Keratinocyte (primary cell): Measurements from ENCODE around the gene BRSK2. TPM values are rescaled to one million over a fixed set of nuclear protein-coding genes. Genes with fewer than 3 reads are reported as not detected.

Source experiments
- DNase-seq: peaks from one replicate; pipeline ENCODE4 v3.0.0-alpha.2; 2011; ENCODE audit warnings: low read depth, missing footprints, low spot score
- FAIRE-seq: peaks from 2 replicates; lab custom pipeline; 2011; peaks lifted over from hg19 to GRCh38; lab: Jason Lieb, UNC
- H2AFZ ChIP-seq: 2 replicates; pipeline ENCODE4 v1.6.0; 2012; ENCODE audit warnings: low read length, control low read depth, inconsistent platforms; ENCODE audit not compliant: control insufficient read depth
- H3K27ac ChIP-seq: 2 replicates; pipeline ENCODE4 v1.5.1; 2011; ENCODE audit warnings: low read length; ENCODE audit not compliant: control insufficient read depth, insufficient read depth
- H3K27me3 ChIP-seq: 3 replicates; pipeline ENCODE4 v1.6.0; 2011; ENCODE audit warnings: low read length; ENCODE audit not compliant: control insufficient read depth, insufficient read depth; ENCODE audit errors: extremely low read depth
- H3K36me3 ChIP-seq, 2 experiments: 2 replicates in 1 of 2; 3 replicates in 1 of 2; pipeline ENCODE4 v1.5.1; 2011; ENCODE audit warnings: low read length in 2 of 2, mild to moderate bottlenecking in 1 of 2; ENCODE audit not compliant: control insufficient read depth in 2 of 2, insufficient read depth in 2 of 2; ENCODE audit errors: extremely low read depth in 1 of 2
- H3K4me1 ChIP-seq: 3 replicates; pipeline ENCODE4 v1.5.1; 2011; ENCODE audit warnings: low read length; ENCODE audit not compliant: control insufficient read depth, insufficient read depth; ENCODE audit errors: extremely low read depth
- H3K4me2 ChIP-seq: 3 replicates; pipeline ENCODE4 v1.6.0; 2011; ENCODE audit warnings: low read depth, low read length; ENCODE audit not compliant: control insufficient read depth, insufficient read depth; ENCODE audit errors: extremely low read depth
- H3K4me3 ChIP-seq, 3 experiments: fragments of 200-600 bp in 1 of 3; sonication (generic) in 1 of 3; 2 replicates in 2 of 3; 3 replicates in 1 of 3; pipeline ENCODE4 v1.5.1; 2011 to 2016; ENCODE audit warnings: low read length in 3 of 3, mild to moderate bottlenecking in 3 of 3, control low read depth in 2 of 3, inconsistent platforms in 1 of 3, low read depth in 1 of 3, mixed read lengths in 1 of 3, mixed run types in 1 of 3, moderate library complexity in 1 of 3; ENCODE audit not compliant: control insufficient read depth in 2 of 3, insufficient read depth in 2 of 3; ENCODE audit errors: extremely low read depth in 1 of 3
- H3K79me2 ChIP-seq: 2 replicates; pipeline ENCODE4 v1.6.0; 2012; ENCODE audit warnings: low read length; ENCODE audit not compliant: control insufficient read depth, insufficient read depth
- H3K9ac ChIP-seq: 3 replicates; pipeline ENCODE4 v1.6.0; 2011; ENCODE audit warnings: low read length; ENCODE audit not compliant: control insufficient read depth, insufficient read depth; ENCODE audit errors: extremely low read depth
- H3K9me1 ChIP-seq: 3 replicates; pipeline ENCODE4 v1.6.0; 2011; ENCODE audit warnings: low read length; ENCODE audit not compliant: control insufficient read depth, insufficient read depth; ENCODE audit errors: extremely low read depth
- H3K9me3 ChIP-seq: 2 replicates; pipeline ENCODE4 v1.5.1; 2012; ENCODE audit warnings: low read depth, low read length; ENCODE audit not compliant: control insufficient read depth
- H4K20me1 ChIP-seq: 3 replicates; pipeline ENCODE4 v1.6.0; 2011; ENCODE audit warnings: low read length; ENCODE audit not compliant: control insufficient read depth, insufficient read depth; ENCODE audit errors: extremely low read depth
- EZH2 ChIP-seq: IDR thresholded peaks from one replicate; pipeline ENCODE4 v1.6.1; 2012; ENCODE audit warnings: inconsistent platforms, mild to moderate bottlenecking, low read length, moderate library complexity
- dilution Hi-C: fragments of 300-500 bp; cut with MboI; formaldehyde crosslinking; loops from one replicate; pipeline ENCODE4 v1.7.0; 2020; ENCODE audit warnings: low sequenced_read_pairs; ENCODE audit not compliant: extremely low pct_ligation_motif_present
- polyA plus RNA-seq, 5 experiments: library from polyadenylated mRNA; depleted of rRNA in 3 of 5; stranded (reverse) in 3 of 5; stranded (forward) in 1 of 5; unstranded in 1 of 5; fragments of >200 nt; gene quantifications; 1 replicate in 1 of 5; 2 replicates in 3 of 5; 3 replicates in 1 of 5; pipeline versions ENCODE4 v1.2.1 to v1.2.3, GENCODE V29; 2011 to 2012; ENCODE audit warnings: missing spikeins in 2 of 5, low read depth in 1 of 5, low replicate concordance in 1 of 5
- TF ChIP-seq, protein P1 (sequence below), 3 experiments: IDR thresholded peaks in 1 of 3; conservative IDR thresholded peaks in 1 of 3; optimal IDR thresholded peaks in 1 of 3; 2 replicates in 2 of 3; 3 replicates in 1 of 3; pipeline versions ENCODE3 to v1.5.1; 2011; ENCODE audit warnings: low read length in 3 of 3, mild to moderate bottlenecking in 3 of 3, moderate library complexity in 2 of 3, control low read depth in 1 of 3, inconsistent platforms in 1 of 3; ENCODE audit not compliant: insufficient read depth in 2 of 3; ENCODE audit errors: extremely low read depth in 1 of 3

The BRSK2 gene
- polyA plus RNA-seq, 1 donor (not counting 4 experiments of a cell fraction or from before 2014, with no cell fraction given) = 0.09 TPM

DNA sequence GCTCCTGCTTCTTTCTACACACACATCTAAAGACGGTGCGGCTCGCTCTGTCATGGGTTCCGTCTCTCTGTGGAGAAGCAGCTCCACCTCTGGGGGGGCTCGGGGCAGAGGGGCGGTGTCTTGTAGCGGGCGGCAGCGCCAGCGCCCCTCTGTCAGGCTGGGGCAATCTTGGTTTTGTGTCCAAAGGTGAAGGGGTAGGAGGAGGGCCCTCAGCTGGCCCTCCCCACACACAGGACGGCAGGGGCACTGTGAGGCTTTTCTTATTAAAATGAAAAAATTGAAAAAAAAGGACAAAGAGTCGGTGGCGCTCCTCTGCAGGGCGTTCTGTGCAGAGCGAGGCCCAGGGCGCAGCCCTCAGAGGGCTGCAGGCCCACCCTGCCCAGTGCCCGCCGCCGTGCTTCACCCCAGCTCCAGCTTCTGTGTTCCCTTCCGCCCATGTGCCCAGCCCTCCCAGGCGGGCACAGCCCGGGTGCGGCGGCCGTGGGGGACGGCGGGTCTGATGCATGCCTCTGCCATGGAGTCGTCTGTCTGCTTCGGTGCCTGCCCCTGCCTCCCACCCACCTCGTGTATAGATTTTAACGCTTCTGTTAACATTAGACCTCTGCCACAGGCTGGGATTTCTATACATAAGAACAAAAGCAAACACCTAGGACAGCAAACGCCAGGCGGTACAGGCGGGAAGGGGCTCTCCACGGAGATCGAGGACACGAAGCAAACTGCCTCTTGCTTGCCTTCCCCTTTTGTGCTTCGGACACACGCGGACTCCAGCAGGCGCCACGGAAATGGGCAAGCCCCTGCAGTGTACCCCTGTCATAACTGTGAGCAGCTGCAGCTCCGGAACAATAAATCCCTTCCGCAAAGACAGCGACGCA, 72.3 kb downstream of the BRSK2 start:
- Histone ChIP-seq H3K4me2 (no peak overlapping the region), H3K79me2 (no peaks in the 10 kb centered on the region), H3K4me1 (no peaks in the 10 kb centered on the region), H3K9ac (no peak overlapping the region), H4K20me1 (no peaks in the 10 kb centered on the region), H2AFZ (no peak overlapping the region), H3K27me3 (no peaks in the 10 kb centered on the region), H3K36me3 (no peaks in the 10 kb centered on the region), H3K9me3 (no peaks in the 10 kb centered on the region), H3K27ac (no peak overlapping the region), H3K9me1 (no peaks in the 10 kb centered on the region), H3K4me3 (no peak overlapping the region)
- DNase-seq (no peak), FAIRE-seq (no peak)
- TF ChIP-seq EZH2 = no peak
- TF ChIP-seq, protein P1, sequence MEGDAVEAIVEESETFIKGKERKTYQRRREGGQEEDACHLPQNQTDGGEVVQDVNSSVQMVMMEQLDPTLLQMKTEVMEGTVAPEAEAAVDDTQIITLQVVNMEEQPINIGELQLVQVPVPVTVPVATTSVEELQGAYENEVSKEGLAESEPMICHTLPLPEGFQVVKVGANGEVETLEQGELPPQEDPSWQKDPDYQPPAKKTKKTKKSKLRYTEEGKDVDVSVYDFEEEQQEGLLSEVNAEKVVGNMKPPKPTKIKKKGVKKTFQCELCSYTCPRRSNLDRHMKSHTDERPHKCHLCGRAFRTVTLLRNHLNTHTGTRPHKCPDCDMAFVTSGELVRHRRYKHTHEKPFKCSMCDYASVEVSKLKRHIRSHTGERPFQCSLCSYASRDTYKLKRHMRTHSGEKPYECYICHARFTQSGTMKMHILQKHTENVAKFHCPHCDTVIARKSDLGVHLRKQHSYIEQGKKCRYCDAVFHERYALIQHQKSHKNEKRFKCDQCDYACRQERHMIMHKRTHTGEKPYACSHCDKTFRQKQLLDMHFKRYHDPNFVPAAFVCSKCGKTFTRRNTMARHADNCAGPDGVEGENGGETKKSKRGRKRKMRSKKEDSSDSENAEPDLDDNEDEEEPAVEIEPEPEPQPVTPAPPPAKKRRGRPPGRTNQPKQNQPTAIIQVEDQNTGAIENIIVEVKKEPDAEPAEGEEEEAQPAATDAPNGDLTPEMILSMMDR (optimal IDR thresholded peaks at IDR 0.05 in 1 of 3, IDR thresholded peaks at IDR 0.05 in 1 of 3, conservative IDR thresholded peaks at IDR 0.05 in 1 of 3; ENCODE audit: extremely low read depth in 1 of 3, insufficient read depth in 2 of 3, low read length in 3 of 3) = no peak
- dilution Hi-C loops = no loop called here

DNA sequence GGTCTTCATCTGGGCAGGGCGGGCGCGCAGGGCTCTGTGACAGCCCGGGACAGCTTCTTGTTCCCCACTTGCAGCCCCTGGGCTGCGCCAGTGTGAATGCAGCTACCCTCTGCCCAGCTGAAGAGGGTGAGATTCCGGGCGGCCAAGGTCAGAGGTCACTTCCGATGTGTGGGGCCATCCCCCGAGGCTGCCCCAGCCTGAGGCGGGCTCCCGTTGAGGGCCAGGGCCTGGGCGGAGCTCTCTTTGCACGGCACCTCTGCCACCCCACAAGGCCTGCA, 72.9 kb downstream of the BRSK2 start:
- Histone ChIP-seq H3K9me3 (no peaks in the 10 kb centered on the region), H4K20me1 (peaks cover 3% of the 10 kb centered on the region), H3K79me2 (no peaks in the 10 kb centered on the region), H3K36me3 (peaks cover 0 to 2% of the 10 kb centered on the region in 2 experiments), H3K9me1 (no peaks in the 10 kb centered on the region), H3K27ac (no peak overlapping the region), H3K4me1 (no peaks in the 10 kb centered on the region), H3K4me2 (no peak overlapping the region), H2AFZ (no peak overlapping the region), H3K9ac (no peak overlapping the region), H3K27me3 (no peaks in the 10 kb centered on the region), H3K4me3 (no peak overlapping the region)
- DNase-seq (no peak), FAIRE-seq (no peak)
- no peak for TF ChIP-seq EZH2
- TF ChIP-seq, protein P1 (optimal IDR thresholded peaks at IDR 0.05 in 1 of 3, IDR thresholded peaks at IDR 0.05 in 1 of 3, conservative IDR thresholded peaks at IDR 0.05 in 1 of 3; ENCODE audit: extremely low read depth in 1 of 3, insufficient read depth in 2 of 3, low read length in 3 of 3) = no peak
- dilution Hi-C loops = no loop called here
